ENCODE data around the gene MMP19.
"Not testable (repeated sequence)": the region's sequence is repeated elsewhere in the genome, so short reads cannot be mapped to it uniquely, and the experiment has no call there.

MMP19 gene

DNA sequence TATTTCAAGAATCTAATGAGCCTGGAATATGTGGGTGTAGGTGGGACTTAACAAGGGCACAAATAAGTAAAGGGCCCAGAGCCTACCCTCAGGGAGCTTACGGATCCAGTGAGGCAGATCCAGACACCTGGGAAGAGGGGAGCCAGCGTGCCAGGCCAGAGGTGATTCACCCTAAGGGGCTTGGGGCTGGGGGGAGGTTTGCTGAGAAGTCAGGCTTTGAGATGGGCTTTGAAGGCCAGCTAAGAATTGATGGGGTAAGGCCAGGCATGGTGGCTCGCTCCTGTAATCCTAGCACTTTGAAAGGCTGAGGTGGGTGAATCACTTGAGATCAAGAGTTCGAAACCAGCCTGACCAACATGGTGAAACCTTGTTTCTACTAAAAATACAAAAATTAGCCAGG is 695 bp upstream of the MMP19 start:
- no peak for DNase-seq

DNA sequence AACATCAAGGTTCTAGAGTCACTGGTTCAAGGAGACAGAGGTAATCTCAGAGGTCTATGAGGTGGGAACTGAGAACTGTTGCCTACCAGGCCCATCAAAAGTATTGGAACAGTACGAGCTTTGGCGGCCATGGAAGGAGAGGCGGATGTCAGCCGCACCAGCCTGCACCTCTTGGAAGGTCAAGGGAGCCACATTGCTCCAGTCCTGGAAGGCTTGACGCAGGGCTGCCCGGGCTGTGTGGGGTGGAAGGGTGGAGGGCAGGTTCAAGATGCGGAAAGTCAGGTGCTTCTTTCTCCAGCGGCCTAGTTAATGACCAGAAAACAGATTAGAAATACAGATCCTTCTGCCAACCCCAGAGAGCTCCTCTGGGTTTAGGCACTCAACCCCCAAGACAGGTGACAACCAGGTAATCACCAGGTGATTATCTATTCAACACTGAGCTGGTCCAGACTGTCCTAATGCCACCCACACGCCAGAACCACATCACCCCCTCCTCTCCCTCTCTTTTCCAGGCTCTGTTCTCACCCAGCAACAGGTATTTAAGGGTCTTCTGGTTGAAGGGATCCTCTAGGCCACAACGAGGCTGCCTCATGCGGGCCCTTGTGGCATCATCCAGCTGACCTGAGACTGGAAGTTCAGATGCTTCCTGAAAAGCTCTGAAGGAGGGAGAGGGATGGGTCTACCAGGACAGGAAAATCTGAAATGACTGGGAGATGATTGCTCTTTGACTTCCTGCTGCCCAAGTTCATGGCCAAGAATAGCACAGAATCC is 2.0 kb downstream of the MMP19 start:
- no peak for DNase-seq

DNA sequence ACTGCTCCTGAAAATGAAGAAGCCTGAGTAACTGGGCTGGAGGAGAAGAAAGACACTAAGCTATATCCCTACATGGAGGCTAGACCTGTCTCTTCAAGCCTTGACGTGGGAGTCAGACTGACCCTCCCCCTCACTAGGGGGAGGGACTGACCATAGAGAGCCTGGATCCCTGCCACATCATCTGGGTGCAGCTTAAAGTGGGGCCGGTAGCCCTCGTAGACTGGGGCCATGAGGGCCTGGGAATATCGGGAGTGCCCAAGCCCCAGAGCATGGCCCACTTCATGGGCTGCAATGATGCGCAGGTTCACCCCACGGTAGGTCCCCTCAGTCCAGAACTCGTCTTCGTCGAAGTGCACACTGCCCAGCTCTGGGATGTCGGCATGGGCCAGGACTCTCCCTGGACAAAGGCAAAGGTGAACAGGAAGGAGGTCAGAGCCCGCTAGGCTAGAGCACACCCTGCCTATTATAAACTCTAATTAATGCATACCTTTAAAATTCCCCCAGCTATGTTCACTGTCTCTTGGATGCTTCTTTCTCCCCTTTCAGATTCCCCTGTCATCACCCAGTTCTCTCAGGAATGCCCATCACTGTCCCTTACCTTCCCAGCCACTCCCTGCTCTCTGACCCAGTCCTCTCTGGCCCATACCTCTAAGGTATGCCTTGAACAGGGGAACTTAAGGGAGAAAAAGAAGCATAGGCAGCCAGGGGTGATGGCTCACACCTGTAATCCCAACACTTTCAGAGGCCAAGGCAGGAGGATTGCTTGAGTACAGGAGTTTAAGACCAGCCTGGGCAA is 3.2 kb downstream of the MMP19 start:
- no peak for DNase-seq

DNA sequence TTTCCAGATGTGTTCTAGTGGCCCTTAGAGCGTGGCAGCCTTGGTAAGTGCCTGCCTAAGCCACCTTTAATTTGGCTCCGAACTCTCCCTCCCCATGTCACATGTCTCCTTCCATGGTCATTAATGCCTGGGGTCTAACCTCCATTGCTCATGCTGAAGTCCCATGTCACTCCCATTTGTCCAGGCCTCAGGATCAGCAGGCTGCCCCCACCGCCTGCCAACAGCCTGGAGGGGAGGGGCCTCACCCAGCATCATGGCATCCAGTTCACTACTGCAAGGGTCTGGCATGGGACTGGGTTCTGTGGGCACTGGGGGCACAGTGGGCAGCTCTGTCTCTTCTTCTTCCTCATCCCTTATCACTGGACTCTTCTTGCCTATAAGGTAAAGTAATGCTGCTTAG is 4.4 kb downstream of the MMP19 start:
- no peak for DNase-seq

DNA sequence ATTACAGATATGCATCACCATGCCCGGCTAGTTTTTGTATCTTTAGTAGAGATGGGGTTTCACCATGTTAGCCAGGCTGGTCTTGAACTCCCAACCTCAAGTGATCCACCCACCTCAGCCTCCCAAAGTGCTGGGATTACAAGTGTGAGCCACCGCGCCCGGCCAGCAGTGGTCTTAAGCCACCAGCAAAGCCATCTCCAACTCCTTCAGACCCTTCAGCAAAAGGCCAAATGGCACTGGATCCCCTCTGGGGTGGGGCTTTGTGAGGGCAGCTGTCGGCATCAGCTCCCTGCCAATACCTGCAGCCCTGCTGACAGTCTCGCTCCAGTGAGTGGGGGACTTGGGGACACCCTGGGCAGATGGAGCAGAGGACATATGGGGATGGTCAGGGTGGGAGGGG is 8.3 kb downstream of the MMP19 start:
- DNase-seq: not testable (repeated sequence)

DNA sequence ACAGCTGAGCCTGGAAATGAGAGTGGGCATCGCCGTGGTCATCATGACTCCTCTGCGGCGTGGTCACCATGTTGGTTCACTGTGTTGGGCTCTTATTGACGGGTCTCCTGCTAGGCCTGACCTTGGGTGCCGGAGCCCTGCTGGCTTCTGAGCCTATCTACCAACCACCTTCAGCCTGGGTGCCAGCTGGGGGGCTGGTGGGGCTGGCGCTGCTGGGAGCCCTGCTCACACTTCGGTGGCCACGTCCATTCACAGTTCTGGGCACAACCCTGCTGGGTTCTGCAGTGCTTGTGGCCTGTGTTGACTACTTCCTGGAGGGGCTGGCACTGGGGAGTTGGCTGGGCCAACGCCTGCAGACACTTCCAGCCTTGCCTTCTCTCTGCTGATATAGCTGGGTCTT is 9.7 kb downstream of the MMP19 start:
- no peak for DNase-seq

DNA sequence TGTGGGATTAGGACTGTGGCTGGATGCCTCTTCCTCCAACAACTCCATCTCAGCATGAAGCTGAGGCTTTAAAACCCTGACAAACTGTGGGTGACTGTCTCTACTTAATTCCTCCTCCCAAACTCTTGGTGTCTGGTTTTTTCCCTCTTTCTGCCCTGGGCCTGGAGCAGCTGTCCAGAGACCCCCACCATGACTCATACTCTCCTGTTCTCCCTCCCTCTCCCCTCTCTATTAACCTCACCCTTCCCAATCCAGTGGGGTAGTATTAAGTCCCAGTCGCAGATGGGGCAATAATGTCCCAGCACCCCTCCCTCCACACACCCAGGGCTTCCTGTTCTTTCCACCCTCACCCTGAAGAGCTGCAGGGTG is 11.3 kb downstream of the MMP19 start:
- DNase-seq: no peak

DNA sequence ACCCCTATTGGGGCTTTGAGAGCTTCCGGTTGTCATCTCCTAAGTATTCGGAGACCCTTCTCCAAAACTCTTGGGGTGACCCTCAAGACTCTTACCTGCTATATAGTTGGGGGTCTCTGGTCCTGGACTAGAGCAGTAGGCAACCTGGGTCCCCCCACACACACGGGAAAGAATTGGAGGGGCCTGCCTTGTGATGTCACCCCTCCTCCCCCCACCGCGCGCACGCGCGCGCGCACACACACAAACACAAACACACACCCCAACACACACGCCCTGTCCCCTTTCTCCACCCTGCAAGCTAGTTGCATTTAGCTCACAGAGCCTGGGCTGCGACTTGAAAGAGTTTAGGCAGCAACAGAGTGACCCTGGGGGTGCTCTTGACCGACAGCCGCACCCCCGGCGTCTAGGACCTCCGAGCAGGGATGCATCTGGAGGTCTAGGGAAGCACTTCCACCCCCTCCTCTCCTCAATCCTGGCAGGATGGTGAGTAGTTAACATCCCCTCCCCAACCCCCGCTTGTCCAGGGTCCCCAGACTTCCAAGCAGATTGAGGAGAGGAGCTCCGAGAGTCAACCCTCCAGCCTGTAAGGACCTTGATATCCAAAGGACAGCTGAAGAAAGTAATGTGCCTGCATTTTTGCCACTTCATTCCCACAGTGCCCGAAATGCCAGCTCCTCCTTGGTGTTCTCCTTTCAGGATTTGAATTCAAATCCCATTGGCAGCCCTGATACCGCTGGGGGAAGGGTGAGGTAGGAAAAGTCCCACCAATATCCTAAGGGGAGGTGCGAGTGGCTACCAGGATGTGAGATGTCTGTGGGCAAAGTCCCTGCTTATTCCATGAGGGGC is 11.9 kb downstream of the MMP19 start:
- peak; percentile 64 for DNase-seq

DNA sequence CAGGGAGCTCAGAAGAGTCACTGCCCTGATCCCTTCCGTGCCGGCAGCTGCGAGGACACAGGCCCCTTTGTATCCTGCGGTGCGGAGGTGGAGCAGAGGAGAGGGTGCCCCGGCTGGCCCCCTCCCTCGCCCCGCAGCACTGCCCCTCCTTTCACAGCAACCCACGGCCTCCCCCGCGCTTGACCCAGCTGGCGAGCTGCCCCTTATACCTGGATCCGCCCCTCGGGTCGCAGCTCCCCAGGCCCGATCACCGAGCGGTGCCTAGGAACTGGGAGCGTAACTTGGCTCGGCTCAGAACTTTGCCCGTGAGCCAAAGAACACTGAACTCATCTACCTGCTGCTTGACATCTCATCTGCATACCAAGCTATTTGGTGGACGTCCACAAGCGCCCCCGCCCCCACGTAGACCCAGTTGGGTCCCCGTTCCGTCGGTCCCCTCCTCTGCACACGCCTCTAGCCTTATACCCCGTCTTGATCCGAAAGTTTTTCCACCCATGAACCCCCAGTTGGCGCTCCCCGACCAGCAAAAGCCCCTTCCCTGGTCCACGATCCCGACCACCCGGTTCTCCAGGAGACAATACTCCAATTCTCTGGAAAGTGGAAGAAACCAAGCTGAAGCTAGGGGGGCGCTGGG is 12.7 kb downstream of the MMP19 start:
- DNase-seq: peak; percentile 32

DNA sequence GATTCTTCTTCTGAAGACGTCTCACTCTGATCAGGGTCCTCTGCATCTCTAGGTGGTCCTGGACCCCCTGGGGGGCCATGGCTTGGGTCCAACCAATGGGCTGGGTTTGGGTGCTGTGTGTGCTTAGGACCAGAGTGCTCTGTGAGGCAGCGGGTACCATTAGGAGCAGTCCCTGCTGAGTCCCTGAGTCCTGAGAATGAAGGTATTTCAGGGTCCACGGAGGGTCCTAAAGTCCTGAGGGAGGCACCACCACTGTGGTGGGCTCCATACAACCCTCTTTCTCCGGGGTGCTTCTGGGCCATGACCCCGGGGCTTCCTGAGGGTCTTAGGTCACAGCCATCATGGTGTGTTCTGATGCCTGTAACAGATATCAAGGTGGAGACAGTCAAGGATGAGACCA is 14.4 kb downstream of the MMP19 start:
- DNase-seq: no peak

DNA sequence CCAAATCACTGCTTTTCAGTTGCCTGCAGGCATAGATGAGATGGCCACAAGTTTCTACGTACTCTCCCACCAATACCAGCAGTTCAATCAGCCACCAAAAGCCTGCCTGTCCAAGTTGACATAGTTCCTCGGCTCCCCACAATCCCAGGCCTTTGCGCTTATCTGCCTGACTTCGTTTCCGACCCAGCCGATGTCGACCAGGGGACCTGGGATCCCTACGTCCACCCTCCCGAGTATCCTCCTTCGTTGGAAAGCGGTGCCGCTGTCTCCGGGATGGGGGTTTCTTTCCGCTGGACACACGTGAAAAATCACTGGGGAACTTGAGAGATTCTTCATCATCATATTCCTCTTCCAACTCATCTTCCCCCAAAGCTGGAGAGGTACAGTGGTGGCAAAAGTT is 14.9 kb downstream of the MMP19 start:
- DNase-seq: no peak

DNA sequence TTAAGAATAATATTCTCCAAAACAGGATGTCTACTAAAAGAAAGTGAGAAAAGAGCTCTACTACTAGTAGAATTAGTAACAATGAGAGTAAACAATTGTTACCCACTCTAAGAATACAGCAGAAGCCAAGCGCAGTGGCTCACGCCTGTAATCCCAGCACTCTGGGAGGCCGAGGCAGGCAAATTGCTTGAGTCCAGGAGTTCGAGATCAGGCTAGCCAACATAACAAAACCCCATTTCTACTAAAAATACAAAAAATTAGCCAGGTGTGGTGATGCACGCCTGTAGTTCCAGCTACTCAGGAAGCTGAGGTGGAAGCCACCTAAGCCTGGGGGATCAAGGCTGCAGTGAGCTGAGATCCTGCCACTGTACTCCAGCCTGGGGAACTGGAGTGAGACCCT is 18.0 kb downstream of the MMP19 start:
- no peak for DNase-seq

DNA sequence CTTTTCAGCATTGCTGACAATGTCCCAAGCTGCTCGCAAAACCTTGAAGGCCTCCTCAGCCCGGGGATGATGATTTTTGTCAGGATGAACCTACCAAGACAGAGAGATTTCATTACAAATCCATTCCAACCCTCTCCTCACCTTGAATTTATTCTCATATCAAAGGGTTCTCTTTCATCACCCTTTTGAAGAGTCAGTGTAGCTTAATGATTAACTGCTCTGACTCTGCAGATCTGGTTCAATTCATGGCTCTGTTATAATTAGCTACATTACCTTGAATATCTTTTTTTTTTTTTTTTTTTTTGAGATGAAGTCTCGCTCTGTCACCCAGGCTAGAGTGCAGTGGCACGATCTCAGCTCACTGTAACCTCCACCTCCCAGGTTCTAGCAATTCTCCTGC is 19.3 kb downstream of the MMP19 start:
- DNase-seq: no peak

DNA sequence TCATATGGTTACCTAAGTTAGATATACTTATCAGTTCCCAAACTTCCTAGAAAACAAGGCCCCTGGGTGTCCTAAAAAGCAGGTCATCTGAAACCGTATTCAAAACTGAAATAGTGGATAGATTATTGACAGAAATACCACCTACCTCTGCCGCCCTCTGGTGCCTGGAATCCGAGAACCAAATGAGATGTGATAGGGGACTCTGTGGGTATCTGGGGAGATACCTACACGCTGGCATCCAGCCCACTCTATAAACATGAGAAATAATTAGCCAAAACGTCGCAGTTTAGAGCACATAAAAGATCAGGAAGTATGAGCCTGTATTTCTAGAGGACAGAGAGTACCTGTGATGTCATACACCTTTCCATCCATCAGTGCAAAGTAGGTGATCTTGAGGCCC is 20.5 kb downstream of the MMP19 start:
- no peak for DNase-seq

DNA sequence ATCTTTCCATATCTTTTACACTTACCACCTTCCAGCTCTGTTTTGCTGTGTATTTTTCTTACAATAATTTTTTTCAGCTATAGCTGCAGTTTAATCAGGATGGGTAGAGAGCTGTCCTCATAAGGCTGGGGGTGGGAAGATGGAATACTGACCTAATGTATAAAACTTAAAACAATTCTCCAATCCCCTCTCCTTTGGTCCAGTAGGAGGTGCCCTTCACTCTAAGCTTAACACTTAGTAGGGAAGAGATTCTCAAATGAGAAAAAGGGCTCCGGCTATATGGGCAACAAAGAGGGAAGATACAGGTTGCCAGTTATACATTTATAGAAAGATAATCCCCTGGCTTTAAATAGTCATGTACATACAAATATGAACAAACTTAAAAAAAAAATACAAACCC is 22.1 kb downstream of the MMP19 start:
- DNase-seq: no peak

DNA sequence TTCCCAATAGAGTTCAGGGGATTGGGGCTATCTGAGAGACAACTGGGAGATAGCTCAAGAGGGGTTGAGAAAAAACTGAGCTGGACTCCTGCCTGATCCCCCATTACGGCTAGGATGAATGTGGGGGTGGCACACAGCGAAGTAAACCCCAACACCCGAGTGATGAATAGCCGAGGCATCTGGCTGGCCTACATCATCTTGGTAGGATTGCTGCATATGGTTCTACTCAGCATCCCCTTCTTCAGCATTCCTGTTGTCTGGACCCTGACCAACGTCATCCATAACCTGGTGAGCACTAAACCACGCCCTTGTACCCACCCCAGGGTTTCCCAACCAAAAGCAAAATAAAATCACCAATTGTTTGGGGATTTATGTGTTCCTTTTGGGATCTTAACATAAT is 23.9 kb downstream of the MMP19 start:
- DNase-seq: no peak

DNA sequence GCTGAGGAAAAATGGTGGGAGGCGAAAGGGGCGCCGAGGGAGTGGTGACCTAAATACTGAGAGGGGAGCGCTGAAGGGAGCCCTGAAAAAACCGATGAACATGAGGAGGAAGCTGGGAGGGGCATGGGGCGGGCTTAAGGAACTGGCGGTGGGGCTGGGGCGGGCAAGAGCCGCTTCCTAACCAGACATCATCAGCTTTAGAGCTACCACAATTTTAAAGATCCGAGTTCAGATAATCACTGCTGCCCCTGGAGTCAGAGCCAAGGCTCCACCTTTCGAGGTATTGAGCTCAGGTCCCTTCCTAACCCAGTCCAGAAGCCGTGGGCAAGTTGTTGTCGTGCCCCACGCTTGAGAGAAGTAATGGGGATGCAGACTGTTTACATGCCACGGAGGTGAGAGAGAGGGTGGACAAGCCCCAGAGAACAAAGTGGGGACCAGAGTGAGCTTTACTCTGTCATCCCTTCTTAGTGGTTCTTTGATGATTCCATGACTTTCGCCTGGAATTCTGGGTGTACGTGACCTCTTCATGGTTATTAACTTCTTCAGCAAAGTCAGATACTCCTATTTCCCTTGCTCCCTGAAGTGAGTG is 24.5 kb downstream of the MMP19 start:
- no peak for DNase-seq

DNA sequence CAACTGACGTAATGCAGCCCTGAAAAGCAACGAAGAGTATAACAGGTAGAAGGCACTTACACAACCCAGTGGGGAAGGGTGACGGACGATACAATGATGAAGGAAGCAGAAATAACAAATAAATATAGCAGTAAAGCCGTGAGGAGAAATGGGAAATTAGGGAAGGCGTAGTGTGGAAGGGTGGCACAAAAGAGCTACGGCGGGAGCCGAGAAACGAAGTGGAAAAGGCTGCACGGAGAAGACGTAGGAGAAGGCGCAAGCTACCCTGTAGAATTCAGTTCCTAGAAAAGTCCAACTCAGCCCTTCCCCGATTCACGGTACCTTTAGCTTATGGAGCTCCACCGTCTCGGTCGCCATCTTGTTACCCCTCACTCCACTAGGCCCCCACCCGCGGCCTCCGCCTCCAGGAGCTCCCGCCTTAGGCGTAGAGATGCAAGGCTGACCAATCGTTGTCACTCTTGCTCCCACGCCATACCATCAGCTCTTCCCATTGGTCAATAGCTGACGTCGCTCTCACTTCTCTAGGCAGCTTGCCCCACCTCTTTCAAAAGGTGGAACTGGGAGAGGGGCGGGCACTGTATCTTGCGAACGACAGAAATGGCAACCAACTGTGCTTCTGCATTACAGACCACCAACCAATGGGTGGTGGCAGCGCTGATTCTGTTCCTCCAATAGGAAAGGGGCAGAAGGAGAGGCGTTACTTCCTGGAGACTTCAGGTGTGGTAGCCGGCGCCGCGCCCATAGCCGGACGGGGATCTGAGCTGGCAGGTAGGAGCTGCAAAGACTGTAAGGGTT is 25.2 kb downstream of the MMP19 start, which contains the start of the genes ORMDL2 and SARNP:
Gene ORMDL2 (plus strand): TSS at position 697 of the 795 bp plus-strand sequence. CDS start 959 bp downstream, outside the sequence.
Gene SARNP (minus strand): TSS at position 380 of the 795 bp plus-strand sequence. CDS start 23 bp downstream, at position 357.
- peak; percentile 100 for DNase-seq

DNA sequence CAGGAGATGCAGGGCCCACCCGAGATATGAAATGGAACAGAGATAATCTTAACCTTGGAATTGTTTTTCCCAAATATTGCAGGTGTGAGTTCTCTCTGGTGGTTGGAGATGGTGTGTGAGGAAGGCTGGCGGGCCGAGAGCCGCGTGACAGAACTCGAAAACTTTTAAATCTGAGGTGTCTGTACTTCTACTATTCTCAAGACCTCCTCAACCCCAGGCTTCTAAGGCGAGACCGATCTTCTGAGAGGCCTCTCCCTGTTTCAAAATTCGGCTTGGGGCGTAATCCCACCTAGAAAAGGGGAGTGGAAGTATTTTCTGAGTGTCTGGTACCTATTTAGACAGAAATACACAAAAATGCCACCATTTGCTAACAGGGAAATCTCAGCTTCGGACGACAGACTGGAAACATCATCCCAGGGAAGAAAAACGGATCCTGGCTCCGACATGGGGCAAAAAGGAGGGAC is 25.8 kb downstream of the MMP19 start:
- DNase-seq: no peak

DNA sequence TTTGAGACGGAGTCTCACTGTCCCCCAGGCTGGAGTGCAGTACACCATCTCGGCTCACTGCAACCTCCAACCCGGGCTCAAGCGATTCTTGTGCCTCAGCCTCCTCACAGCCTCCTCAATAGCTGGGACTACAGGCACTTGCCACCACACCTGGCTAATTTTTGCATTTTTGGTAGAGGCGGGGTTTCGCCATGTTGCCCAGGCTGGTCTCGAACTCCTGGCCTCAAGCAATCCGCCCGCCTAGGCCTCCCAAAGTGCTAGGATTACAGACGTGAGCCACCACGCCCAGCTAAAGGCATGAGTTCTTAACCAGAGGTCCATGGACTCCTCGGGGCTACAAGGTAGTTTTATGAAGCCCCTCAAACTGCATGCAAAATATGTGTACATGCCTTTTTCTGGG is 27.3 kb downstream of the MMP19 start:
- no peak for DNase-seq

DNA sequence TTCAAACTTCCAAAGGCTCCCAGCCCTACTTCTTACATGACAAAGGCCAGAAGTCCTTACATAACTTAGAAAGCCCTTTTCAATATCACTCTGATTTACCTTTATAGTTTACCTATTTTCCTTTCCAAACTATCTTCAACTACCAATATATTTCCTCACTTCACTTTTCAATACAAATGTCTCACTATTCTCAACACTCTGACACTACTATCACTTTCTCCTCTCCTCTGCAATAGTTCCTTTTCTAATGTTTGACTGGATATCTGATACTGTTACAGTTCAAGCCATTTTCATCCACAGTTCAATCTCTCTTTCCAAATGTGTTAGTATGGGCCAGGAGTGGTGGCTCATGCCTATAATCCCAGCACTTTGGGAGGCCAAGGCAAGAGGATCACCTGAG is 28.5 kb downstream of the MMP19 start:
- DNase-seq: no peak

All from CD4-positive, alpha-beta T cell treated with Interleukin-17A for 1 hour (primary cell).